MM.1S (cell line): ENCODE data around the gene TM9SF2.

Source experiments
- DNase-seq: peaks from one replicate; pipeline ENCODE4 v3.0.0-alpha.2; 2015
- H2AFZ ChIP-seq: fragments of 300-600 bp; sonication (generic); 2 replicates; pipeline ENCODE4 v1.6.0; 2016; ENCODE audit warnings: antibody characterized with exemption, low read length
- H3F3A ChIP-seq: fragments of 300-600 bp; sonication (generic); 2 replicates; pipeline ENCODE4 v1.6.1; 2016; ENCODE audit warnings: mild to moderate bottlenecking, antibody characterized with exemption, low read length, moderate library complexity, mixed read lengths; ENCODE audit not compliant: insufficient read depth
- H3K27ac ChIP-seq: fragments of 300-600 bp; sonication (generic); 2 replicates; pipeline ENCODE4 v1.5.1; 2016; ENCODE audit warnings: mild to moderate bottlenecking, low read length
- H3K27me3 ChIP-seq: fragments of 300-600 bp; sonication (generic); replicated peaks from 2 replicates; pipeline ENCODE4 v1.6.0; 2016; ENCODE audit warnings: low read length; ENCODE audit not compliant: insufficient read depth
- H3K36me3 ChIP-seq: fragments of 300-600 bp; sonication (generic); replicated peaks from 2 replicates; pipeline ENCODE4 v1.6.1; 2016; ENCODE audit warnings: mild to moderate bottlenecking, low read length, mixed read lengths; ENCODE audit not compliant: insufficient read depth
- H3K4me1 ChIP-seq: fragments of 300-600 bp; sonication (generic); 2 replicates; pipeline ENCODE4 v1.6.1; 2016; ENCODE audit warnings: low read length, mixed read lengths
- H3K4me2 ChIP-seq: fragments of 300-600 bp; sonication (generic); 2 replicates; pipeline ENCODE4 v1.6.0; 2016; ENCODE audit warnings: low read depth, low read length
- H3K4me3 ChIP-seq: fragments of 300-600 bp; sonication (generic); 2 replicates; pipeline ENCODE4 v1.5.1; 2016; ENCODE audit warnings: low read length, mixed read lengths
- H3K79me2 ChIP-seq: fragments of 300-600 bp; sonication (generic); 2 replicates; pipeline ENCODE4 v1.6.1; 2016; ENCODE audit warnings: mixed run types, low read length, mixed read lengths
- H3K9ac ChIP-seq: fragments of 300-600 bp; sonication (generic); 2 replicates; pipeline ENCODE4 v1.6.1; 2016; ENCODE audit warnings: low read length, mixed read lengths
- H3K9me2 ChIP-seq: fragments of 300-600 bp; sonication (generic); replicated peaks from 2 replicates; pipeline ENCODE4 v1.6.1; 2016; ENCODE audit warnings: mild to moderate bottlenecking, low read length, mixed read lengths; ENCODE audit not compliant: insufficient read depth
- H3K9me3 ChIP-seq: fragments of 300-600 bp; sonication (generic); replicated peaks from 2 replicates; pipeline ENCODE4 v1.6.1; 2016; ENCODE audit warnings: mild to moderate bottlenecking, low read length, mixed read lengths; ENCODE audit not compliant: insufficient read depth
- H4K20me1 ChIP-seq: fragments of 300-600 bp; sonication (generic); 2 replicates; pipeline ENCODE4 v1.6.1; 2016; ENCODE audit warnings: mild to moderate bottlenecking, low read length, moderate library complexity, mixed read lengths; ENCODE audit not compliant: insufficient read depth
- EZH2 ChIP-seq: fragments of 300-600 bp; sonication (generic); optimal IDR thresholded peaks from 2 replicates; pipeline ENCODE3; 2017; ENCODE audit warnings: low read depth, mild to moderate bottlenecking, antibody characterized with exemption, low read length, mixed read lengths
- EZH2phosphoT487 ChIP-seq: fragments of 300-600 bp; sonication (generic); IDR thresholded peaks from 2 replicates; pipeline ENCODE4 v1.6.1; 2018; ENCODE audit warnings: antibody characterized with exemption, low read length
- TF ChIP-seq, protein P1 (sequence below): fragments of 300-600 bp; sonication (generic); IDR thresholded peaks from 2 replicates; pipeline ENCODE4 v1.5.1; 2016; ENCODE audit warnings: antibody characterized with exemption, low read length, mixed read lengths

The TM9SF2 gene

DNA sequence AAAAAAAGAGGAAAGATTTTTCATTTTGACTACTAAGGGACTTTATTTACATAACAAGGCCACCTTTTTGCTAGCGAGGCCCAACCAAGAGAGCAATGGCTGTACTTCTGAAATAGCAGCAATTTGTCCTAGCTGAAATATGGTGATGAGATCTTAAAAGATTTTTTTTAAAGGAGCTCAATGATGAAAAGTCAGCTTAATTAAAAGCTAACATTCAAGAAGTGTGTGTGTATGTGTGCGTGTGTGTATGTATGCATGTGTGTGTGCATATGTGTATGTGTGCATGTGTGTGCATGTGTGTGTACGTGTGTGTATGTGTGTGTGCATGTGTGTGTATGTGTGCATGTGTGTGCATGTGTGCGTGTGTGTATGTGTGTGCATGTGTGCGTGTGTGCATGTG lies 24.6 kb upstream of the TM9SF2 start:
- no peaks in the 10 kb centered on the region for H3K9me2 ChIP-seq
- no peak overlapping the region for H3K27ac ChIP-seq
- H4K20me1 ChIP-seq = no peaks in the 10 kb centered on the region
- no peaks in the 10 kb centered on the region for H3F3A ChIP-seq
- no peak overlapping the region for H2AFZ ChIP-seq
- no peaks in the 10 kb centered on the region for H3K9me3 ChIP-seq
- DNase-seq = no peak
- H3K4me2 ChIP-seq = no peak overlapping the region
- H3K4me3 ChIP-seq = no peak overlapping the region
- H3K9ac ChIP-seq = no peak overlapping the region
- TF ChIP-seq, protein P1, sequence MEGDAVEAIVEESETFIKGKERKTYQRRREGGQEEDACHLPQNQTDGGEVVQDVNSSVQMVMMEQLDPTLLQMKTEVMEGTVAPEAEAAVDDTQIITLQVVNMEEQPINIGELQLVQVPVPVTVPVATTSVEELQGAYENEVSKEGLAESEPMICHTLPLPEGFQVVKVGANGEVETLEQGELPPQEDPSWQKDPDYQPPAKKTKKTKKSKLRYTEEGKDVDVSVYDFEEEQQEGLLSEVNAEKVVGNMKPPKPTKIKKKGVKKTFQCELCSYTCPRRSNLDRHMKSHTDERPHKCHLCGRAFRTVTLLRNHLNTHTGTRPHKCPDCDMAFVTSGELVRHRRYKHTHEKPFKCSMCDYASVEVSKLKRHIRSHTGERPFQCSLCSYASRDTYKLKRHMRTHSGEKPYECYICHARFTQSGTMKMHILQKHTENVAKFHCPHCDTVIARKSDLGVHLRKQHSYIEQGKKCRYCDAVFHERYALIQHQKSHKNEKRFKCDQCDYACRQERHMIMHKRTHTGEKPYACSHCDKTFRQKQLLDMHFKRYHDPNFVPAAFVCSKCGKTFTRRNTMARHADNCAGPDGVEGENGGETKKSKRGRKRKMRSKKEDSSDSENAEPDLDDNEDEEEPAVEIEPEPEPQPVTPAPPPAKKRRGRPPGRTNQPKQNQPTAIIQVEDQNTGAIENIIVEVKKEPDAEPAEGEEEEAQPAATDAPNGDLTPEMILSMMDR = no peak
- TF ChIP-seq EZH2phosphoT487 (no peak), EZH2 (no peak)
- H3K36me3 ChIP-seq = no peaks in the 10 kb centered on the region
- H3K4me1 ChIP-seq = no peaks in the 10 kb centered on the region
- no peaks in the 10 kb centered on the region for H3K27me3 ChIP-seq
- H3K79me2 ChIP-seq = no peaks in the 10 kb centered on the region

DNA sequence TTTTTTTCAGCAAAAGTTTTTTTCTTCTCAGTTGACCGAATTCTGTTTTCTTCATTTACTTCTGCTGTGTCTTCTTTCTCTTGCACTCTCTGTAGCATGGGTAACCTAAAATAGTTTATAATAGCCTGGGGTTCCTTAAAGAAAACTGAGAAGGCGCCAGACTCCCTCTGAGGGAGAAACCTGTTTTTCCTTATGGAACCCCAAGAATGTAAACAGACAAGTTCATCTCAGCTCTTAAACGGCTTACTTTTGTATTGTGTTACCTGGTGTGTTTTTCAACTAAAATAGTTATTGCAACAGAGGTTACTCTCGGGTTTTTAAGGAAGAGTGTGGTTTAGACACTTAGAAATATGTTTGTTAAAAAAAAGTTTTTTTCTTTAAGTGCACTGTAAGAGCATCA lies 23.8 kb upstream of the TM9SF2 start:
- Histone ChIP-seq H3K4me2 (no peak overlapping the region), H3K4me3 (no peak overlapping the region), H3F3A (no peaks in the 10 kb centered on the region), H3K79me2 (no peaks in the 10 kb centered on the region), H3K27me3 (no peaks in the 10 kb centered on the region), H3K9me3 (no peaks in the 10 kb centered on the region), H3K4me1 (no peaks in the 10 kb centered on the region), H3K9ac (no peak overlapping the region), H3K9me2 (no peaks in the 10 kb centered on the region), H3K36me3 (no peaks in the 10 kb centered on the region), H2AFZ (no peak overlapping the region), H4K20me1 (no peaks in the 10 kb centered on the region), H3K27ac (no peak overlapping the region)
- TF ChIP-seq EZH2phosphoT487 (no peak), EZH2 (no peak)
- TF ChIP-seq, protein P1 = no peak
- no peak for DNase-seq

DNA sequence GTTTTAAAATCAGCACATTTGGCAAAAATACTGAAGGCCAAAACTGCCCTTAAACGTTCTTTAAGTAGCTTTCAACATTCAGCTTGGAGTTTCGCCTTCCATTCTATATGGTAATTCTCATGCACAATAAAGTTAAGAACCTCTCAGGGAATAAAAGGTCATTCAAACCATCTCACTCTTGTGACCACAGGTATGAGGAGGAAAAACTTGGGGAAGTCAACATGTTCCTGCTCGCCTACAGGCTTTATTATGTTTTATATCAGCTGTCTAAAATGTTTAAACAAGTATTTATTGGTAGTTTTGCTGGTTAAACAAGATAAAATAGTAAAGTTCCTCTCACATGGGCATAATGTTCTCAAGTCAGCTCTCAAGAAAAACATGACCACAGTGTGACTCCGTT lies 19.9 kb upstream of the TM9SF2 start:
- Histone ChIP-seq H3K9ac (no peak overlapping the region), H3K27ac (no peak overlapping the region), H3K4me3 (no peak overlapping the region), H2AFZ (no peak overlapping the region), H3F3A (no peaks in the 10 kb centered on the region), H3K9me2 (no peaks in the 10 kb centered on the region), H4K20me1 (no peaks in the 10 kb centered on the region), H3K36me3 (no peaks in the 10 kb centered on the region), H3K79me2 (no peaks in the 10 kb centered on the region), H3K4me1 (no peaks in the 10 kb centered on the region), H3K9me3 (no peaks in the 10 kb centered on the region), H3K4me2 (no peak overlapping the region), H3K27me3 (no peaks in the 10 kb centered on the region)
- no peak for TF ChIP-seq EZH2
- no peak for TF ChIP-seq EZH2phosphoT487
- TF ChIP-seq, protein P1 = no peak
- DNase-seq = no peak
